NCI-H1694 (cell line): ENCODE results near the gene ACTN1.

ENCODE experiments used
- DNase-seq: peaks from one replicate; lab custom pipeline; 2025; lab: John Stamatoyannopoulos, UW

ACTN1 gene

GRCh38 chr14:68951035-68951797 is 27.9 kb downstream of the ACTN1 start:
- no peak for DNase-seq

- DNase-seq: no peak
These were observed 29.0 kb downstream of the ACTN1 start for GRCh38 chr14:68950111-68950510.

GRCh38 chr14:68949601-68949965 is 29.5 kb downstream of the ACTN1 start:
- no peak for DNase-seq

DNA sequence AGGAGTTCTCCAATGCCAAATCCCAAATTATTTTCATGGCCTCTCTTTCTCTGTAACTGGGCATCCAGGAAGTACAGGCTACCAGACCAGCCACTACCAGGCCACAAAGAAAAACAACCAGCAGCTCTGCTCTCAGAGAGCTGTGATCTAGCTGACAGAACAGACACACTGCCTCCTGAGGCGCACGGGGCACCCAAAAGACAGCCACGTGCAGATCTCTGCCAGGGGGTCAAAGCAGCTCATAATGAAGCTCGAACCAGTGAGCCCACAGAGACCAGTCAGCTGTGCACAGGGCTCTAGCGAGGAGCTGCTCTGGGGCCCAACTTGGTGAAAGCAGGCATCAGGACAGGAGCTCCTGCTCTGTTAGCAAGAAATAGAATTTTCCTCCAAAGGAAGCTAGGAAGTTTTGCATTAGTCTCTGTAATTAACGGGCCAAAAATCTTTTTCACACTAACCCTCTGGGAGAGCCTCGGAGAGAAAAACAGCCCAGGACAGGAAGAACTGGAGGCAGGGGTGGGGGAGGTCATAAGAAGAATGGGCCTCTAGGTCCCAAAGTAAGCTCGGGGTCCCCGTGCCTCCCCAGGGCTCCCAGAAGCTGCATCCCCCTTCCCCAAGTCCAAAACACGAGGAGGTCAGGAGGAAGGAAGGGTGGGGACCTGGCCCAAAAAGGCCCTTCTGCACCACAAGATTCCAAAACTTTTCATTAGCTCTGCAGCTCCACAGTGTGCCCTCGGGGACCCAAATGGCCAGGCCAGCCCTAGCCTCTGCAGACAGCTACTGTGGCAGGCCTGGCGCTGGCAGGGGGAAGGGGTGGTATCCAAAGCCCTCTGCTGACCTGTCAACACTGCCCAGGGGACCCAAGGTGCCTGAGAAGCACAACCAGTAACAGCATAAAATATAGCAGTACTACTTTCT is 30.2 kb downstream of the ACTN1 start:
- DNase-seq: no peak

DNA sequence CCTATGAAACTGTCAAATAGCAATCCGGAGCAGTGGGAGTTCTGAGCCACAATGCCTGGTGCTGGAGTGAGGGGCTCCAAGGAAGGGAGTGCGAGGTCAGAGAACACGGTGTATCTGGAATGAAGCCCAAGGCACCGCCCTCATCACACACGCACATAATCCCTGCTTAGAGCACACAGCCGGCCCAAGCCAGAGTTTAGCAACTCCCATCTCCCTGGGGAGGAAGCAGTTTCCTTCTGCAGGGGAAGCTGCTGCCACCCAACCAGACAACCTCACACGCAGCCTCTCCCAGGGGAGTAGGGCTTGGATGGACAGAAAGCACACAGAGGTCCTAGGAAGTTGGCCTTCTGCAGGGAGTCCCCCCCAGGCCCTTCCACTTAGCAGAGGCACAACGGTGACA is 31.3 kb downstream of the ACTN1 start:
- no peak for DNase-seq

- no peak for DNase-seq
These were observed 32.6 kb downstream of the ACTN1 start for GRCh38 chr14:68946489-68946822.

DNA sequence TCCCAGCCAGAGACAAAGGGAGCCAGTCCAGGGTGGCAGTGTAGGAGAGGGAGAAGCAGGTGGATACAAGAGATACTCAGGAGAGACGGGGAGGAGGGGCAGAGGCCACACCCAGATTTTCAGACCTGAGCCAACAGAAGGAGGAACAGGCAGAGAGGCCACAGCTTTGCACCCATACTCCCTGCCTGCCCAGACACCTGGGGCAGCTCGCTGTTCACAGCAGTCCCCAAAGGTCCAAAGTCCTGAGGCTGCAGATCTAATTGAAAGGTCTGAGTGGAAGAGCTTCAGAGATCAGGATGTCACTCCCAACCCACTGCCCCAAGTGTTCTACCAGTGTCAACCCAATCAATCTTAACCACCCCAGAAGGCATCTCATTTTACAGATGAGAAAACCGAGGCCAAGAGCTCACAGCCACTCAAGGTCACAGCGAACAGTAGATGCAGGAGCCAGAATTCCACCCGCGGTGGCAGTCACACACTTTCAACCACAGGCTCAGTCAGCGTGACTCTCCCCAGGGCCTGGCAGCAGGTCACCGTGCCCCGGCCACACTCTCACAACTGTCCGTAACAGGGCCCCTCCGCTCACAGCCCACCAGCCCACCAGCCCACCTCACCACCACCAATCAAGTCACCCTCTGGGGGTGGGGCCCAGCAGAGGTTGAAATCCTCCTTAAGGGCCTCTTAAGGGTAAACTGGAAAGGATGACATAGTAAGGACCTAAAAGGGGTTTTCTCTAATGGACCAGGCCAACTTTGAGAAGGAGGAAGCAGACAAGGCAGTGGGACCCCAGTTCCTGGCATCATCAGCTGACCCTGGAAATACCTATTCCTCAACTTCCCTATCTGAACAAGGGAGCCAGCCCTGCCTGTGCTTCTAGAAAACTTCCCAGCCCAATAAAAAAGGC is 33.3 kb downstream of the ACTN1 start:
- no peak for DNase-seq

GRCh38 chr14:68945190-68945584 is 33.9 kb downstream of the ACTN1 start:
- DNase-seq: no peak

GRCh38 chr14:68944162-68944561 is 34.9 kb downstream of the ACTN1 start:
- DNase-seq: no peak

DNA sequence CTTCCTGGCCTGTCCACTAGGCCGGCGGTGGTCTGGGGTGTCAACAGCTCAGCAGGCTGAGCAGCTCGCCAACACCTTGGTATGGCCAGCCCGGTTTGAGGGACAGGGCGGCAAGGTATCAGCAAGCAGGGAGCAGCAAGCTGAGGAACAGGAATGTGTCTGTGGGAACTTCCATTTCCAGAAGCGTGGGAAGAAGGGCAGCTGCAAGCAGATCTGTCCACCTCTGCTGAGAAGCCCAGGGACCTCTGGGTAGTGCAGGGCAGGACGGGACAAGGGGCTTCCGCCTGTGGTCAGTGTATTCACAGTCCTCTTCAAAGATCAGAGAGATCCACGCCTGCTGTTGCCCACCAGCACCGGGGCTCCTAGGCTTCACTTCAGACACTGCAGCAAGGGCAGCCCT is 36.0 kb downstream of the ACTN1 start:
- no peak for DNase-seq

GRCh38 chr14:68942296-68943035 is 36.6 kb downstream of the ACTN1 start:
- no peak for DNase-seq

DNA sequence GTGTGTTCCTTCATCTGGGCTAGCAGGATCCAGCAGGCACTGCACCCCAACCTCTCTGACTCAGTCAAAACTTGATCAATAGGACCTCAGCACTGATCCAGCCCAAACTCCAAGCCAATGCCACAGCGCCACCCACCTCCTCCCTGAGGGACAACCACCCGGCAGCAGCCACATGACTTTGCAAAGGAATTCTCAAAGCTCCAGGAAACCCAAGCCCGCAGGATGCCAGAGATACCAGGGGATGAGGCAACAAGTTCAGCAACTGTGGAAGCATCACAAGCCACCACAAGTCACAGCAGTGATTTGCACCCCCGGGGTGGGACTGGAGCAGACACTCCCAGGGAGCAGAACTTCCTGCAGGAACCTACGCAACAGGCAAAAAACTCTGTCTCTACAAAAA is 37.3 kb downstream of the ACTN1 start:
- no peak for DNase-seq

DNA sequence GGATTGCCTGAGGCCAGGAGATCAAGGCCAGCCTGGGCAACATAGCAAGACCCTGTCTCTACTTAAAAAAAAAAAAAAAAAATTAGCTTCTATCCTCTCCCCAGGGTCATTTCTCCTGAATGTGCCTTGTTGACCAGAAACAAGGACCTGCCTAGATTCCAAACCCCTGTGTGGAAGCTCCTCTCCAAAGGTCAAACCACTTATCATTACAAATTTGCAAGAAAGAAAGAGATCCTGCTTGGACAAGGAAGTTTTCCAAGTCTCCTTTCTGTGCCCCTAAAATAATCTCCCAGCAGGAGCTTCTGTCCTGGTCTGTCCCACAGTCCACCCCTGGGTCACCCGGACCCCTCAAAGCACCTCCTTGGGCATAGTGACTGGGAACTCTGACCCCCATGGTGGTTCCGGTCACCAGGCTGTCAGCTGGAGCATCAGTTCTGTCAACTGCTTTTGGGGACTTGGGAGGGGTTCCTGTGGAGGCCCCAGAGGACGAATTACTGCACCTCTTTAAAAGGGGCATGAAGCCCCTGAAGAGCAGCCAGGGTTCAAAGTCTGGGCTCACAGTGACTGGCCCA is 38.4 kb downstream of the ACTN1 start:
- DNase-seq: no peak

- DNase-seq: no peak
These were observed 39.0 kb downstream of the ACTN1 start for GRCh38 chr14:68939893-68940613.

DNA sequence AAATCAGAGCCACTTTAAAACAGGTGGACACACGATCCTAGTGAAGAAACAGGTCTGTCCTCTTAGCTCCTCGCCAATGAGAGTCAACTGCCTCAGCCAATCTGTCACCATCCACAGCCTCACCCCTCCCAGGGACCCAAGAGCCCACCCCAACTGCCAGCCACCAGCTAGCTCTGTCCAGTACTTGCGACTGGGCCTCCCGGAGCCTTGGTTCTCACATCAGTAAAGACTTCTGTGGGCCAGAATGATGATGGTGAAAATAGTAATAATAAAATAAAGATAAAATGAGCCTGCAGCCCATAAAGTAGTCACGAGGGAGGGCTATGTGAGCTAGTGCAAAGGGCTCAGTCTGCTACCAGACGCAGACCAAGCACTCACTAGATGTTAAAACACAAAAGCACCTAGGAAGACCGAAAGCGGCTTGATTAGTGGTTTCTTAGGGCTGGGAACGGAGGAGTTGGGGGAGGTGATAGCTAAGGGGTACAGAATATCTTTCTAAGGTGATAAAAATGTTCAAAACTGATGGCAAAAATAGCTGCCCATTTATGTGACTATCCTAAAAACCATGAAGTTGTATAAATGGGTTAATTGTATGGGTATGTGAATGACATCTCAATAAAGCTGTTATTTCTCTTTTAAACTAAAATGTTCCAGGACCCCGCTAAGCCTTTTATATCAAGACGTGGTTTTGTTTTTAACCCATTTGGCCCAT is 39.8 kb downstream of the ACTN1 start:
- no peak for DNase-seq

DNA sequence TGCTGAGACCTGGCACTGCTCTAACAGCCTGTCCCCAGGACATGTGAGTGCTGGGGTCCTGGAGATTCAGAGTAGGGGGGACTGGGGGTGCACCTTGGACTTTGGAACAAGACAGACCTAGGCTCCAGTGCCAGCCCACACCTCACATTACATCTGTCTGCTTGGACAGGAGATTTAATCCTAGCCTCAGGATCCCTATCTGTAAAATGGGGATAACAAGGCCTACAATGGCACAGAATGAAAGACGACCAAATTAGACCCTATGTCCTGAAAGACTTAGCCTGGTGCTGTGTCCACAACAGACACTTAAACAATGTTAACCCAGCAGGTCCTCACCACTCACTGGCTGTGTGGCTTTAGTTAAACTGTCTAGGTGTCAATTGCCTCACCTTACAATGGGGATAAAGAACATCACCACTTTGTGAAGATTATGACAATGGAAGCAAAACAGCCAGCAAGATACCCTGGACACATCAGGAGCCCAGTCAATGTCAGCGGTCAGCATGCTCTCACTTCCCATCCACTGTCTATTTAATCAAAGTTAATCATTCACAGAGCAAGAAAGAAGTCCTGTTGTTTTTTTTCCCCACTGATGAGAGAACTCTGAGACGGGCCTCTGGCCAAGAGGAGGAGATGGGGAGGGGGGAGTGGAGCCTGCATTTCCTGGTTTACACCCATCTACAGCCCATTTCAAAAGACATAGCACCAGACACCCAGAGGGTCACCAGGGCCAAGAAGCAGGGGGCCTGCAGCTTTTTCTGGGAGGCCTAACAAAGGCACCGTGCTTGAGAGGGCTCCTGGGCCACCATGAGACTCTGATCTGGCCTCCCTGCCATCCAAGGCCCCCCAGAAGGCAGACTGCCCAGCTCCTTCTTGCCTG is 40.6 kb downstream of the ACTN1 start:
- no peak for DNase-seq

DNA sequence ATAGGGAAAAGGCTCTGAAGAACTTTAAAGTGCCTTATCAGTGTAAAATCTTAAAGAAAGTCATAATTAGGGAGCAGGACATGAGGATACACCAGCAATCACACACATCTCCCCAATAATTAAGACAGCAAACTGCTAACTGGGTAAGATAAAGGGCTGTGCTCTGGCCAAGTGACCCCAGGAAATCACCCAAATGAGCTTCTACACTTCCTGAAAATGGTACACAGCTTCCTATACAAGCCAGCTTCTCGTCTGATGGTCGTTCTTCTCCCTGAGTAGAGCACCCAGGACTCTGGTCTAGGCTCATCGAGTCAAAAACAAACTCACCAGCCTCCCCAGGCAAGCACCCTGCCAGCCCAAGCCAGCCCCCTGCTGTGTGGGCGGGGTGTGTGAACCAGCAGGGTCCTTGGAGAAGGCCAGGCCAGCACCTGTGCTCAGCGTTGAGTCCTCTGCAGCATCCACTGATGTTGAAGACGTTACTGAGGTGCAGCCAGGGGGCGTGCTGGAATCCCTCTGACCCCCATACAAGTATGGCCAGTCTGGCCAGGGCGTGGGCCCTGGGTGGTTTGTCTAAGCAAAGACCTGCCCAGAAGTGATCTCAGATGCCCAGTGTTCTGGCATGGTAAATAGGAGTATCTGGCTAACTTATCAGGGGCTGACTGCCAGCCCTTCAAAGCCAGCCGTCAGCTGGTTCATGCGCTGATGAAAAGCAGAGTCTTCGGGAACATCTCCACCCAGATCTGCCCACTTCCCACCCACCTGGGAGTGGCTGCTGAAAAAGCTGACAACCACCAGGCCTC is 41.4 kb downstream of the ACTN1 start:
- DNase-seq: no peak

GRCh38 chr14:68936980-68937379 is 42.1 kb downstream of the ACTN1 start:
- DNase-seq: no peak
